HUES48 (cell line): Measurements from ENCODE around the gene ERCC1.
"Not testable (repeated sequence)": the region's sequence is repeated elsewhere in the genome, so short reads cannot be mapped to it uniquely, and the experiment has no call there.

ENCODE experiments used
- H3K27ac ChIP-seq: one replicate; pipeline ENCODE4 v1.7.0; 2013; ENCODE audit warnings: low read depth, low read length, inconsistent platforms
- H3K27me3 ChIP-seq: 2 replicates; pipeline ENCODE4 v1.6.1; 2013; ENCODE audit warnings: mild to moderate bottlenecking, low read length; ENCODE audit not compliant: control insufficient read depth, insufficient read depth
- H3K36me3 ChIP-seq: 2 replicates; pipeline ENCODE4 v1.6.1; 2013; ENCODE audit warnings: low read length; ENCODE audit not compliant: control insufficient read depth, insufficient read depth
- H3K4me1 ChIP-seq: 2 replicates; pipeline ENCODE4 v1.6.1; 2013; ENCODE audit warnings: mild to moderate bottlenecking, low read length; ENCODE audit not compliant: control insufficient read depth, insufficient read depth
- H3K4me3 ChIP-seq: 2 replicates; pipeline ENCODE4 v1.5.1; 2013; ENCODE audit warnings: mild to moderate bottlenecking, low read depth, low read length
- H3K9ac ChIP-seq: 2 replicates; pipeline ENCODE4 v1.6.1; 2013; ENCODE audit warnings: mild to moderate bottlenecking, low read depth, low read length, moderate library complexity
- H3K9me3 ChIP-seq: 2 replicates; pipeline ENCODE4 v1.6.1; 2013; ENCODE audit warnings: low read length; ENCODE audit not compliant: control insufficient read depth, insufficient read depth

ERCC1 gene

GRCh38 chr19:45443462-45444317 lies 20.0 kb upstream of the ERCC1 start:
- H3K27ac ChIP-seq, result peak overlapping the region; percentile 78
- no peaks in the 10 kb centered on the region for H3K36me3 ChIP-seq
- H3K4me1 ChIP-seq, result peaks cover 17% of the 10 kb centered on the region
- H3K9me3 ChIP-seq, result no peaks in the 10 kb centered on the region
- peaks cover 8% of the 10 kb centered on the region for H3K27me3 ChIP-seq
- H3K4me3 ChIP-seq, result peak overlapping the region; percentile 85
- peak overlapping the region; percentile 67; the same call in 1 of the 2 replicates for H3K9ac ChIP-seq

GRCh38 chr19:45442778-45443461 lies 19.2 kb upstream of the ERCC1 start:
- Histone ChIP-seq H3K4me1 (peaks cover 17% of the 10 kb centered on the region), H3K27ac (peak overlapping the region; percentile 78)

GRCh38 chr19:45442408-45442777 lies 18.7 kb upstream of the ERCC1 start:
- no peaks in the 10 kb centered on the region for H3K9me3 ChIP-seq
- peaks cover 17% of the 10 kb centered on the region for H3K4me1 ChIP-seq
- no peak overlapping the region for H3K4me3 ChIP-seq
- H3K27ac ChIP-seq, result no peak overlapping the region
- H3K27me3 ChIP-seq, result peaks cover 8% of the 10 kb centered on the region
- no peaks in the 10 kb centered on the region for H3K36me3 ChIP-seq
- H3K9ac ChIP-seq, result no peak overlapping the region

More at GRCh38 chr19:45442778-45443461, 19.2 kb upstream of the ERCC1 start:
- no peak overlapping the region for H3K9ac ChIP-seq
- no peaks in the 10 kb centered on the region for H3K9me3 ChIP-seq
- peak overlapping the region; percentile 85 for H3K4me3 ChIP-seq
- H3K36me3 ChIP-seq, result no peaks in the 10 kb centered on the region
- H3K27me3 ChIP-seq, result peaks cover 8% of the 10 kb centered on the region

DNA sequence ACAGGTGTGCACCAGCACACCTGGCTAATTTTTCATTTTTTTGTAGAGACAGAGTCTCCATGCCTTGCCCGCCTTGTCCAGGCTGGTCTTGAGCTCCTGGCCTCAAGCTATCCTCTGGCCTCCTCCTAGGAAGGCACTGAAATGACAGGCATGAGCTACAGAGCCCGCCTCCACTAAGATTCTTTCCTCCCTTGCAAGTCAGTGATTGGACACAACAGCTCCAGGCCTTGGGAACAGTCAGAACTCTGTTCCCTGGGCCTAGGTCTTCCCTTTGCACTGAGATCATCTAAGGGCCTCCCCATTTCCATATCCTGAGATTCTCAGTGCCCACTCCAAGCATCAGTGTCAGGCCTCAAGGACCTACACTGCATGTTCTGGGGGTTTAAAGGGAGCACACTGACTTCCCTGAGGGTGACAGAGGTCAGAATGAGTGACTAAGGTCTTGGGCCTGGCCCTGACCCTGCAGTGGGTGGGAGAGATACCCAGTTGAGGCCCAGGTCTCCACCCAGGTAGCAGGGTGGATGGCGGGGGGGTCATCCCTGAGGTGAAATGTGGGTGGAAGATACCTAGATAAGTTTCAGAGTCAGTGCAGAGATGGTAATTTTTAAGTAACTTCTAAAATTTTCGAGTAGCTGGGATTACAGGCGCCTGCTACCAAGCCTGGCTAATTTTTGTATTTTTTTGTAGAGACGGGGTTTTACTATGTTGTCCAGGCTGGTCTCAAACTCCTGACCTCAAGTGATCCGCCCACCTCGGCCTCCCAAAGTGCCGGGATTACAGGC lies 17.3 kb upstream of the ERCC1 start:
- H3K27me3 ChIP-seq, result peaks cover 8% of the 10 kb centered on the region
- no peaks in the 10 kb centered on the region for H3K36me3 ChIP-seq
- peaks cover 17% of the 10 kb centered on the region for H3K4me1 ChIP-seq
- no peak overlapping the region for H3K4me3 ChIP-seq
- H3K9me3 ChIP-seq, result no peaks in the 10 kb centered on the region
- no peak overlapping the region for H3K9ac ChIP-seq
- no peak overlapping the region for H3K27ac ChIP-seq

DNA sequence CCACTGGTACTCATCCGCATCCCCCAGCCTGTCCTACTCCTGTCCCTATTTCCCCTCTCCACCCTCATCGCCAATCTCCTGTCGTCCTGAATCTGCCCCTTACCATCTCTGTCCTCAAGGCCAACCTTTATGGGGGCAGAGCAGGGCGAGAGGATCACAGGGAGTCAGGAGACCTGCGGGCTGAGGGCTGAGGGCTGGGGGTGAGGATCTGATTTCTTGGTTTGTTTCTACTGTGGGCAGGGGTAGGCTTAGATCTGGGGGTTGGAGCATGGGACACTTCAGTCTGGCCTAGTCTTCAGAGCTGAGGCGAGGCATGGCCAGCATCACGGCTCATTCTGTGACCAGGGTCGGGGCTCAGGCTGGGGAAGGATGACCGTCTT lies 16.5 kb upstream of the ERCC1 start:
- H3K4me3 ChIP-seq, result peak overlapping the region; percentile 72
- peaks cover 8% of the 10 kb centered on the region for H3K27me3 ChIP-seq
- peaks cover 17% of the 10 kb centered on the region for H3K4me1 ChIP-seq
- no peaks in the 10 kb centered on the region for H3K36me3 ChIP-seq
- no peaks in the 10 kb centered on the region for H3K9me3 ChIP-seq
- H3K27ac ChIP-seq, result no peak overlapping the region
- H3K9ac ChIP-seq, result no peak overlapping the region

GRCh38 chr19:45439569-45440258 lies 16.0 kb upstream of the ERCC1 start:
- Histone ChIP-seq H3K4me1 (peaks cover 15% of the 10 kb centered on the region), H3K9ac (peak overlapping the region; percentile 62), H3K4me3 (peak overlapping the region; percentile 72), H3K27ac (peak overlapping the region; percentile 50), H3K9me3 (no peaks in the 10 kb centered on the region), H3K27me3 (peaks cover 8% of the 10 kb centered on the region), H3K36me3 (no peaks in the 10 kb centered on the region)

DNA sequence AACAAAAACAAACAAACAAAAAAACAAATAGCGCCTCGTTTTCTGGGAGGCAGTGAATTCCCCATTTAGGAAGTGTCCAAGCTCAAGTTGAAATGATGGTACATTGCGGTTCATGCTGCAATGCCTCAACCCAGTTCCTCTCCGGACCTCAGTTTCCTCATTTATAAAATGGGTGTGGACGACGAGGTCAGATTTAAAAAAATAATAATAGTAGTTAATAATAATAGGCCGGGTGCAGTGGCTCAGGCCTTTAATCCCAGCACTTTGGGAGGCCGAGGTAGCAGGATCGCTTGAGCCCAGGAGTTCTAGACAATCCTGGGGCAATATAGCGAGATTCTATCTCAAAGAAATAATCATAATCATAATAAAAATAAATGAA lies 15.5 kb upstream of the ERCC1 start:
- H3K27ac ChIP-seq, result no peak overlapping the region
- H3K4me3 ChIP-seq, result peak overlapping the region; percentile 72; the same call in 1 of the 2 replicates

DNA sequence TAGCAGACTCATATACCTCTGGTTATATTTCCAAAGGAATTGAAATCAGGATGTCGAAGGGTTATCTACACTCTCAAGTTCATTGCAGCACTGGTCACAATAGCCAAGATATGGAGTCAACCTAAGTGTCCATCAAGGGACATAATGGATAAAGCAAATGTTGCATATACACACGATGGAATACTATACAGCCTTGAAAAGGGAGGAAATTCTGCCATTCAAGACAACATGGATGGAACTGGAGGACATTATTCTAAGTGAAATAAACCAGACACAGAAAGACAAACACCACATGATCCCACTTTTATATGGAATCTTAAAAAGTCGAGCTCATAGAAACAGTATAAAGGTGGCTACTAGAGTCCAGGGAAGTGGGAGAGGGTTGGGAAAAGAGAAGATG lies 13.6 kb upstream of the ERCC1 start:
- H3K4me3 ChIP-seq, result no peak overlapping the region
- H3K36me3 ChIP-seq, result no peaks in the 10 kb centered on the region
- no peak overlapping the region for H3K9ac ChIP-seq
- H3K9me3 ChIP-seq, result no peaks in the 10 kb centered on the region
- 0 out of 2 replicates have a peak, but pooled peaks cover 4% of the 10 kb centered on the region for H3K4me1 ChIP-seq
- peaks cover 4% of the 10 kb centered on the region; the same call in 1 of the 2 replicates for H3K27me3 ChIP-seq
- no peak overlapping the region for H3K27ac ChIP-seq

More for the DNA sequence above, 15.5 kb upstream of the ERCC1 start:
- no peaks in the 10 kb centered on the region for H3K9me3 ChIP-seq
- no peaks in the 10 kb centered on the region for H3K36me3 ChIP-seq
- peaks cover 8% of the 10 kb centered on the region for H3K27me3 ChIP-seq
- H3K9ac ChIP-seq, result no peak overlapping the region
- peaks cover 11% of the 10 kb centered on the region; the same call in 1 of the 2 replicates for H3K4me1 ChIP-seq

- H3K27ac ChIP-seq, H3K4me3 ChIP-seq, H3K27me3 ChIP-seq, H3K4me1 ChIP-seq, H3K9ac ChIP-seq, H3K9me3 ChIP-seq, H3K36me3 ChIP-seq: not testable (repeated sequence)
These were observed 8.8 kb upstream of the ERCC1 start for GRCh38 chr19:45432543-45432942.

DNA sequence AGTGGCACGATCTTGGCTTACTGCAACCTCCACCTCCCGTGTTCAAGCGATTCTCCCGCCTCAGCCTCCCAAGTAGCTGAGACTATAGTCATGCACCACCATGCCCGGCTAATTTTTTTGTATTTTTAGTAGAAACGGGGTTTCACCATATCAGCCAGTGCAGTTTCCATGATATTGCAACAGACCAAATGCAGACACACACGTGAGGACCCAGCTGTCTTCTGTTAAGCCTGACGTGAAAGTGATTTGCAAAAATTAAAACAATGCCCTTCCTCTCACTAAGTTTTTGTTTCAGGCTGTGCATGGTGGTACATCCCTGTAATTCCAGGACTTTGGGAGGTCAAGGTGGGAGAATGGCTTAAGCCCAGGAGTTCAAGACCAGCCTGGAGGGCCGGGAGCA lies 7.3 kb upstream of the ERCC1 start:
- H3K9ac ChIP-seq, H3K9me3 ChIP-seq, H3K27ac ChIP-seq, H3K4me1 ChIP-seq, H3K4me3 ChIP-seq, H3K27me3 ChIP-seq, H3K36me3 ChIP-seq: not testable (repeated sequence)
